GM18502 (cell line): Measurements from ENCODE around the gene MEIKIN.

Source experiments
- ATAC-seq: cut with Tn5 transposase; IDR thresholded peaks from one replicate; pipeline ENCODE4 v1.9.1; 2021; ENCODE audit warnings: mild to moderate bottlenecking; ENCODE audit not compliant: unreplicated experiment, poor library complexity

MEIKIN gene

DNA sequence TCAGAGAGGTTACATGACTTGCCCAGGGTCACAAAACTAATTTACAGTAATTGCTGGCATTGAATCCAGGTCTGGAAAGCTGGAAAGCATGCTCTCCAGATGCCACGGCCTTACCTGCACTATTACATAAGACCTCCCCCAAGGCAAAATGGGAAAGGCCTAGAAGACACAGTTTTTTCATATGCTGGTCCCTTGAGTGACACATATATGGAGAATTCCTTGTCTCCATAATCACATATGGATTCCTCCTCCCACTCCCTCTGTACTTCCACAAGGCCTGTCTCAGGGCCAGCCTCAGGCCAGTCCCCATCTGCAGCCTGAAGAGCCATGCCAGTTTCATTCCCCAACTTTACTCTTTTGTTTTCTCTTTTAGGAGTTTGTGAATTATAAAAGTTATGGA, 28.6 kb upstream of the MEIKIN start:
- no peak for ATAC-seq

DNA sequence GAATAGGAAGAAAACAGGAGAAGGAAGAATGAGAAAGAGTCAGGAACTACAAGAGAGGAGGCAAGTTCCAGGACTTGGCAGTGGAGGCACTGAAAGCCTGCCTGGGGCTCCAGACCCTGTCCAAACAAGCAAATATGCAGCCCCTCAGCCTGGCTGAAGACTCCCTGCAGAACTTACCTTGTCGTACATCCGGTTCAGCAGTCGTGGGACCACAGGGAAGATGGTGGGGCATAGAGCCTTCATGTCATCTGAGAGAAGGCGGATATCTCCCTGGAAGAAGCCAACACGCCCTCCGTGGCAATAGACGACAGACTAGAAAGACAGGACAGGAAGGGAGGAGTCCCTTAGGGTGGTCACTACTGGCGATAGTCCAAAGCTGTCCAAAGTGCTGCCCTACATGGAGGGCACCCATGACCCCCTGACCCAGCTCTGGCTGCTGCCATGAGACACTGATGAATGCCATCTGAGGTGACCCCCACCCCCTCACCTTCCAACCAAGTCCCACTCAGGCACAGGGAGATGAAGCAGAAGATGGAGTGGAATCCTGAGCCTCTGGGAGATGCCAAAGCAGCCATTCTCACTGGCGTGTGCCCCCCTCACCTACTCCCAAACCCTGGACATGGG, 27.7 kb upstream of the MEIKIN start:
- ATAC-seq = no peak

GRCh38 chr5:131968396-131968954, 23.0 kb upstream of the MEIKIN start:
- ATAC-seq = no peak

GRCh38 chr5:131966551-131966950, 21.1 kb upstream of the MEIKIN start:
- ATAC-seq = no peak

DNA sequence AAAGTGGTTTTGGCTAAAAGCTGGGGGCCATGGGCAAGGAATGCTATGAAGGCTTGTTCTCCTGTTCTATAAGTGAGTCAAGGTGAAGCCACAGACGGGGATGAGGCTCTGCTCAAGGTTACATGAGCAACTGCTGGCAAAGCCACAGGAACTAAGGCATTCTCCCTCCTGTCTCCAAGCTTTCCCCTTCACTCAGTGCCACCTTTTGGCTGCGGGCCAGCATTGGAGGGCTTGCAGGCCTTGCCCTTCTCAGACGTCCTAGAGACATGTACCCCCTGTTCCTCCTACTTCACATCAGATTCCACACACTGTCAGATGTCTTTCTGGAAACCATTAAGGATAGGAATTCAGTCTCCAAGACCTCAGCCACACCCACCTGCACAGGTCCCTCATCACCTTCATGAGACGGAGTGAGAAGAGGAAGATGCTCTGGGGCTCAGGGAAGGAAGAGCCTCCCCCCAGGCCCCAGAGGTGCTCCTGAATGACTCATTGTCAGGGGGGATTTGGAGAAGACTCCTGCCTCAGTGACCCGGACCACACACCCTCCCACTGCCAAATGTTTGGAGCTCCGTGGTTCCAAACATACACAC, 20.5 kb upstream of the MEIKIN start:
- no peak for ATAC-seq

DNA sequence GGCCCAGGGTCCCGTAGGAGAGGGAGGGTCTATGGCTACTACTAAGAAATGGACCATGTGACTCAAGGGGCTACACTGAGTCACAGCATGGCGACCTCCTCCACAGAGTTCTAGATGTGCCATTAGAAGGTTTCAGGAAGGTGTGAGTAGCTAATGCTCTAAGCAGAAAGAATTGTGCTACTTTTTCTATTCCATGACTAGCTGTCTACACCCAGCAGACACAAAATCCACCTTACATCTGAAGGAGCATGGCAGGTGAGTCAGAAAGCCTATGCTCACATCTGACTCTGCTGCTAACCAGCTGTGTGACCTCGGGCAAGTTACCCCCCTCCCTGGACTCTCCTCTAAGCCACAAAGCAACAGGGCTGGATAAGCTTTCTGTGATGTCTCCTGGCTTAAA, 14.4 kb upstream of the MEIKIN start:
- ATAC-seq = no peak

- no peak for ATAC-seq
These were observed 13.7 kb upstream of the MEIKIN start for GRCh38 chr5:131959136-131959535.

DNA sequence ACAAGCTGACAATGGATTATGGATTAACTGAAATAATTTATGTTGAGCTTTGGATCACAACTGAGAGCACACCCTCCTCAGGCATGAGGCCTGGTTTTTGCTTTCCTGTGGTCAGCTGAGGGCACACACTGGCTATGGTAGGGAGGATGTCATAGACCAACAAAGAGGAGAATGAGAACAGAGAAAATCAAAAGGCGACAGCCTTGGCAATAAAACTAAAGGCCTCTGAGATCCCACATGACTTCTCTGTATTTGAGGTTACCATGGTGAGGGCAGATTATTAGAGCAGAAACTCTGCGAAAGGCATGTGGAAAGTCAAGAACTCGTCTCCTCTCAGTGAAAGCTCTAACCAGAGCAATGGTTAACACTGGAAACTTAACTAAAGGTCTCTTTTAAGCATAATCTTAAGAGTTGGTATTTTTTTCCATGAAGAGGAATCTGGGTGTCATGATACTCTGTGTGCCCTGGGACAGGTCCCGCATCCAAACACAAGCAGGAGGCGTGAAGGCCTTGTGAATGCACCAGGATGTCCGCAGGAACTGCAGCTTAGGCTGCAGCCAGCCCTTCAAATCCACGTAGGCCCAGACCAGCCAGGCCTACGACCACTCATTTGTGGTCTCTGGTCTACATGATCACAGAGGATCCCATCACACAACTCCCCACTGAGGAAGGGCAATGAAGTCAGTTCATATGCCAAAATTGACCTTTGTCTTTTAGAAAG, 12.4 kb upstream of the MEIKIN start:
- ATAC-seq = no peak

DNA sequence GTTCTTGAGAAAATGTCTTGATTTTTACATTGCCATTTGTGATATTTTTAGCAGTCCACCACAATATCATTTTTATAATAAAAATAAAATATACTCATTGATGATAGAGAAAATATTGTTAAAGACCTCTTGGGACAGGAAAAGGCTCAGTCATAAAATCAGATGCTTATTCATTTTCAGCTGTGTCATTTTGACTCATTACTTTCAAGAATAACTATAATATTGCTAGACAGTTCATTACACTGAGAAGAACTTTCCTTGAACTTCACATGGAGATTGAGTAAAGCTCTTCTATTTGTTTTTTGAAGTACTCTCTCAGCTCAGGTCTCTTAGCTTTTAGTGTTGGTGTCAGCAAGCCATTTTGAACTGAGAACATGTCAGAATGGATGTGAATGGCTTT, 8.5 kb upstream of the MEIKIN start:
- ATAC-seq = no peak

GRCh38 chr5:131952301-131952857, 6.9 kb upstream of the MEIKIN start:
- no peak for ATAC-seq

DNA sequence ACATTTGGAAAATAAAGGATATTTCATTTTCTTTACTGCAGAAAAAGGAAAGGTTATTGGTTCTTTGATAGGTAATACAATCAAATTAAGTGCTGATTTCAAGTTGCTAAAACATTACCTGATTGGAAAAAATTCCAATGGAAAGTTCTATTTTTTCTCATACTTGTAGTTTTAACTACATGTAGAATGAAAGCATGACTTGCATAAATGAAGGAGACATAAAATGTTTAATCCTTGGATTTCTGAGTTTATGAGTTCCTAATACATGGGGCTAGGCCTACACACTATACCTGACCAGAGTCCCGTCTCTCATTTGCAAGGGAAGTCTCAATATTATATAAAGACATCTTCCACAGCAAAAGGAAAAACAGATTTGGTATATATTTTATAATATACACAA, 5.2 kb upstream of the MEIKIN start:
- no peak for ATAC-seq

GRCh38 chr5:131947445-131947844, 2.0 kb upstream of the MEIKIN start:
- ATAC-seq = no peak

DNA sequence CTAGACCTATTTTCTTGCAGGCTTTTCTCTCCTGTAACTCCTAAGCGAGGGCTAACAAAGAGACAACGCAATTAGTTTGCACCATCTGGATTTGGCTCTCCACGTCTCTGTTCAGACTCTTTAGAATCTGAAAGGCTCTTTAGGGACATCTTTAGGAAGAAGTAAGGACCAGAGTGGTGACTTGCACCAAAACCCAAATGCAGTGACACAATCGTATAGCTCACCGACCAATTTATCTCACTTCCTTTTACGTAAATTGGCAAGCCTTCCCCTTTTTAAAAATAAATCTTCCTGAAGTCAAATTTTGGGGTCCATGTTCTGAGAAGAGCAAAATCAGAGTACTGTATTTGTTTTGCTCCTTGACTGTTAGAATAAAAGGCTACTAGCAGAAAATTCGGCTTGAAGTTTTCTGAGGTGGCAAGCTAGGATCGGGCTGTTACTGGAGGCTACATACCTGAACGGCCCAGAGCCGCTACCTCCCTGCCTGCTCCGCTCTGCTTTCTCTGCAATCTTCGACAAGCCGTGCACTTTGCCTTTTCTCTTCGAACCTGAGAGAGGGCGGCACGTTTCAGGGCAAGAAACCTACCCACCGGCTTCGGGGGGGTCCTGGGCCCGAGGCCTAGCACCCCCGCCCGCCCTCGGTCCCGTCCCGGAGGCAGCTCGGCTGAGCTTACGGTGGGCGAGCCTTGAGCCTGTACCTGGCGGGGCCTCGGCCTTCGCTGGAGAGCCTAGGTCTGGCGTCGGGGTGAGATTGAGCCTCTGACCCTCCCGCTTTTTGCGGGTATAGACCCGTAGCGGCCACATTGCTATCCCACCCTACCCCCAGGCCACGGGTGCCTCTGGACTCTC, 537 bp downstream of the MEIKIN start:
- ATAC-seq = no peak

DNA sequence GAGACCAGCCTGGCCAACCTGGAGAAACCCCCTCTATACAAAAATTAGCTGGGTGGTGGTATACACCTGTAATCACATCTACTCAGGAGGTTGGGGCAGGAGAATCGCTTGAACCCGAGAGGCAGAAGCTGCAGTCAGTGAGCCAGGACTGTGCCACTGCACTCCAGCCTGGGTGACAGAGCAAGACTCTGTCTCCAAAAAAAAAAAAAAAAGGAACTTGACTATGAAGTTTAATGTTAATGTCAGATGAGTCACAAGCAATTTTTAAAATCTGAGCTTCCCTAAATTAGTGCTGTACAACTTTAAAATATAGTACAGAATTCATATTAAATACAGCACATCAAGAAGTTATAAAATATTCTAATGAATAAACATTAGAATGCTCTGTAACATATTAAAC, 1.5 kb downstream of the MEIKIN start:
- no peak for ATAC-seq

- ATAC-seq = no peak
These were observed 3.4 kb downstream of the MEIKIN start for GRCh38 chr5:131942016-131942415.

DNA sequence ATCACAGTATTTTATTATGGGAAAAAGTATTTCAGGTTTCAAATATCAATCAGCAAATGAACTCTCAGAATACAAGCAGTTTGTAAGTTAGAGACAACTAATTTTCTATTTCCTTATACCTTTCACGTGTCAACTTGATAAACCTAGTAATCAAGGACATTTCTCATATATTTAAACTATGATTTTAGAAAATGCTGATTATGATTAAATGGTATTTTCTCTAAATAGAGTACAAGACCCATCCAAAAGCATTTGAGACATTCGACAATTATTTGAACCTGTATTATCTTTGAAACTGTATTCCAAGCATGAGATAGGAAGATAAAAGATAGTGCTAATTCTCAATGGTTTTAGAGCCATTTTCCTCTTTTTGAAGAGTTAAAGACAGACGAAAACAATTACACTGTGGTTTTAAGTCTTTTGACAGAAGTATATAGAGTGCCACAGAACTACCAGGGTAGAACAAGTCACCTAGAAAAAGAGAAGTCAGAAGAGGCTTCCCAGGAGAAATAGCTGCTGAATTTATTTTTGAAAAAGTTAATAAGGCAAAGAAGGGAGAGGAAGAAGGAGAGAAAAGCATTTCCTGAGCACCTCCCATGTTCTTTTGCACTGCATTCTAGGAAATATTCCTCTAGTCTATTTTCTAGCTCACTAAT, 5.6 kb downstream of the MEIKIN start:
- no peak for ATAC-seq

DNA sequence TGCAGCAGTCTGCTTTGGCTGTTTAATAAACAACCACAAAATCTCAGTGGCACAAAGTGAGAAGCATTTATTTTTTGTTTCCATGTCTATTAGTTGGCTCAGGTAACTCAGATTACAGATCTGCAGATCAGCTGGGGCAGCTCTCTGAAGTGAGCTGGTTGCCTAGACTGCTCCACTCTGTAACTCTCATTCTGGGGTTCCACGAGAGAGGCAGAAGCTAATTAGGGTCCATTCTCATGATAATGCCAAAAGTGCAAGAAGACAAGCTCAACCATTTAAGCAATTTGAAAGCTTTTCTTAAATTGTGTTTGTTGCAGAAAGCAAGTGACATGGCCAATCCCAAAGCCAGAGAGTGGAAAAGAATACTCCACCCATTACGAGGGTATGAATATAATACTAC, 13.2 kb downstream of the MEIKIN start:
- ATAC-seq = no peak

- no peak for ATAC-seq
These were observed 16.5 kb downstream of the MEIKIN start for GRCh38 chr5:131928957-131929356.

DNA sequence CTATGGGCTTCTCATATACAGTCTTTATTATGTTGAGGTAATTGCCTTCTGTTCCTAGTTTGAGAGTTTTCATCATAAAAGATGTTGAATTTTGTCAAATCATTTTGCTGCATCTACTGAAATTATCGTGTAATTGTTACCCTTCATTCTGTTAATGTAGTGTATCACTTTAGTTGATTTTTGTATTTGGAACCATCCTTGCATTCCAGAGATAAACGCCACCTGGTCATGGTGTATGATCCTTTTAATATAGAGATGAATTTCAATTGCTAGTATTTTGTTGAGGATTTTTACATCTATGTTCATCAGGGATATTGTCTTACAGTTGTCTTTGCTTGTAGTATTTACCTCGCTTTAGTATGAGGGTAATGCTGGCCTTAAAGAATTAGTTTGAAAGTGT, 19.3 kb downstream of the MEIKIN start:
- ATAC-seq = no peak

GRCh38 chr5:131916481-131916880, 29.0 kb downstream of the MEIKIN start:
- ATAC-seq = no peak
